GM12878 (cell line): ENCODE data around the gene BRAT1.

Experiments
- ETV6 ChIP-seq, 2 experiments: fragments of 450-650 bp in 1 of 2; IDR thresholded peaks in 1 of 2; conservative IDR thresholded peaks in 1 of 2; 2 replicates each; pipeline ENCODE4 v1.6.1; 2014; ENCODE audit warnings: antibody characterized with exemption in 1 of 2, borderline replicate concordance in 1 of 2, low read depth in 1 of 2, mild to moderate bottlenecking in 1 of 2, moderate library complexity in 1 of 2
- NR2C1 ChIP-seq: fragments of 450-650 bp; IDR thresholded peaks from 2 replicates; pipeline ENCODE4 v1.6.1; 2017; ENCODE audit warnings: antibody characterized with exemption, mild to moderate bottlenecking, moderate library complexity
- POLR2A ChIP-seq: IDR thresholded peaks from 2 replicates; pipeline ENCODE4 v1.6.1; 2011; ENCODE audit warnings: low read depth, mild to moderate bottlenecking, low read length
- POLR2AphosphoS5 ChIP-seq: IDR thresholded peaks from 2 replicates; pipeline ENCODE4 v1.6.1; 2011; ENCODE audit warnings: mild to moderate bottlenecking, low read length, inconsistent platforms
- SPI1 ChIP-seq: IDR thresholded peaks from 2 replicates; pipeline ENCODE4 v1.6.1; 2011; ENCODE audit warnings: low read depth, mild to moderate bottlenecking, low read length, moderate library complexity, borderline replicate concordance; ENCODE audit not compliant: insufficient read depth
- TARDBP ChIP-seq: IDR thresholded peaks from 2 replicates; pipeline ENCODE4 v1.6.1; 2016; ENCODE audit warnings: borderline replicate concordance
- TF ChIP-seq, protein P1 (sequence below), 3 experiments: IDR thresholded peaks in 2 of 3; conservative IDR thresholded peaks in 1 of 3; 2 replicates each; pipeline ENCODE4 v1.5.1; 2011; ENCODE audit warnings: low read depth in 3 of 3, low read length in 3 of 3, mild to moderate bottlenecking in 3 of 3, control low read depth in 2 of 3, moderate library complexity in 2 of 3, inconsistent platforms in 1 of 3, mixed read lengths in 1 of 3; ENCODE audit not compliant: control insufficient read depth in 2 of 3, insufficient read depth in 1 of 3; ENCODE audit errors: extremely low read depth in 1 of 3
- TF ChIP-seq, protein P2 (sequence below): fragments of 450-650 bp; IDR thresholded peaks from 2 replicates; pipeline ENCODE4 v1.6.1; 2014; ENCODE audit warnings: mild to moderate bottlenecking

DNA sequence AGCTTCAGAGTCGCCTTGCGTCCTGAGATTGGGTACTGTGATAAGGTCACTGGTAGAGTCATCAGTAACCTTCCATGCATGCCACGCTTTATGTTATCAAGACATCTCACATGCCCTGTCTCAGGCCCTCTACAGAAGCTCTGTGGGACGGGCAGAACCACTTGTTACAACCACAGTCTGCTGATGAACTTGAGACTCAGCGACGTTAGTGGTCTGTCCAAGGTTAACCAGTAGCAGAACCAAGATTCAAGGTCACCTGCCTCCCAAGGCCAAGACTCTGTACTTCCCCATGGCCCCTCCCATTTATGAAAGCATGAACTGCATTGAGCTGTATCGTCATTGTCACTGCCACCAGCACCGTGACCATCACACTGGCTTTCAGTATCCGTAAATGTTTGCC is 18.4 kb upstream of the BRAT1 start:
- TF ChIP-seq NR2C1 = no peak
- no peak for TF ChIP-seq TARDBP
- TF ChIP-seq, protein P1, sequence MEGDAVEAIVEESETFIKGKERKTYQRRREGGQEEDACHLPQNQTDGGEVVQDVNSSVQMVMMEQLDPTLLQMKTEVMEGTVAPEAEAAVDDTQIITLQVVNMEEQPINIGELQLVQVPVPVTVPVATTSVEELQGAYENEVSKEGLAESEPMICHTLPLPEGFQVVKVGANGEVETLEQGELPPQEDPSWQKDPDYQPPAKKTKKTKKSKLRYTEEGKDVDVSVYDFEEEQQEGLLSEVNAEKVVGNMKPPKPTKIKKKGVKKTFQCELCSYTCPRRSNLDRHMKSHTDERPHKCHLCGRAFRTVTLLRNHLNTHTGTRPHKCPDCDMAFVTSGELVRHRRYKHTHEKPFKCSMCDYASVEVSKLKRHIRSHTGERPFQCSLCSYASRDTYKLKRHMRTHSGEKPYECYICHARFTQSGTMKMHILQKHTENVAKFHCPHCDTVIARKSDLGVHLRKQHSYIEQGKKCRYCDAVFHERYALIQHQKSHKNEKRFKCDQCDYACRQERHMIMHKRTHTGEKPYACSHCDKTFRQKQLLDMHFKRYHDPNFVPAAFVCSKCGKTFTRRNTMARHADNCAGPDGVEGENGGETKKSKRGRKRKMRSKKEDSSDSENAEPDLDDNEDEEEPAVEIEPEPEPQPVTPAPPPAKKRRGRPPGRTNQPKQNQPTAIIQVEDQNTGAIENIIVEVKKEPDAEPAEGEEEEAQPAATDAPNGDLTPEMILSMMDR (IDR thresholded peaks at IDR 0.05 in 2 of 3, conservative IDR thresholded peaks at IDR 0.05 in 1 of 3; ENCODE audit: control insufficient read depth in 2 of 3, extremely low read depth in 1 of 3, insufficient read depth in 1 of 3, low read depth in 3 of 3, low read length in 3 of 3) = no peak
- no peak for TF ChIP-seq POLR2AphosphoS5
- TF ChIP-seq POLR2A = no peak
- TF ChIP-seq ETV6 (conservative IDR thresholded peaks at IDR 0.05 in 1 of 2, IDR thresholded peaks at IDR 0.05 in 1 of 2; ENCODE audit: borderline replicate concordance in 1 of 2, low read depth in 1 of 2) = no peak
- no peak for TF ChIP-seq SPI1
- TF ChIP-seq, protein P2, sequence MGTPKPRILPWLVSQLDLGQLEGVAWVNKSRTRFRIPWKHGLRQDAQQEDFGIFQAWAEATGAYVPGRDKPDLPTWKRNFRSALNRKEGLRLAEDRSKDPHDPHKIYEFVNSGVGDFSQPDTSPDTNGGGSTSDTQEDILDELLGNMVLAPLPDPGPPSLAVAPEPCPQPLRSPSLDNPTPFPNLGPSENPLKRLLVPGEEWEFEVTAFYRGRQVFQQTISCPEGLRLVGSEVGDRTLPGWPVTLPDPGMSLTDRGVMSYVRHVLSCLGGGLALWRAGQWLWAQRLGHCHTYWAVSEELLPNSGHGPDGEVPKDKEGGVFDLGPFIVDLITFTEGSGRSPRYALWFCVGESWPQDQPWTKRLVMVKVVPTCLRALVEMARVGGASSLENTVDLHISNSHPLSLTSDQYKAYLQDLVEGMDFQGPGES = no peak
